T-helper 1 cell (primary cell): ENCODE data around the gene PRAMEF17.
A peak's percentile ranks its signal among the peaks of the same experiment; 100 is the strongest.
"Not testable (repeated sequence)": the region's sequence is repeated elsewhere in the genome, so short reads cannot be mapped to it uniquely, and the experiment has no call there.

Experiments
- DNase-seq, 5 donors: peaks; one replicate each; pipeline ENCODE4 v3.0.0-alpha.2; 2012 to 2020
- total RNA-seq, 4 donors: gene quantifications; one replicate each; lab custom pipeline; 2026; lab: John Stamatoyannopoulos, UW

The PRAMEF17 gene
- 0 reads per million in 4 donors for total RNA-seq

- DNase-seq, result not testable (repeated sequence)
Observed at GRCh38 chr1:13389332-13389731, at the start of gene PRAMEF17. PRAMEF17 (plus strand) TSS chr1:13389632; CDS start chr1:13389658, 26 bp downstream.

GRCh38 chr1:13342496-13342895, 46.9 kb upstream of the PRAMEF17 start:
- DNase-seq, result not testable (repeated sequence)

GRCh38 chr1:13347034-13347433, 42.4 kb upstream of the PRAMEF17 start, which contains the start of gene PRAMEF14:
PRAMEF14 (minus strand) TSS chr1:13347134; CDS start chr1:13345314, 1,820 bp downstream.
- DNase-seq, result not testable (repeated sequence)

- DNase-seq, result not testable (repeated sequence)
Observed at GRCh38 chr1:13353476-13353875, 36.0 kb upstream of the PRAMEF17 start.

GRCh38 chr1:13354475-13354874, 35.0 kb upstream of the PRAMEF17 start:
- DNase-seq, result not testable (repeated sequence)

- DNase-seq, result peak in 2 of 5 donors; percentile 2 to 30
Observed at GRCh38 chr1:13356774-13357173, 32.7 kb upstream of the PRAMEF17 start.

GRCh38 chr1:13362364-13362763, 27.1 kb upstream of the PRAMEF17 start:
- not testable (repeated sequence) for DNase-seq

- DNase-seq, result not testable (repeated sequence)
Observed at GRCh38 chr1:13364928-13365327, 24.5 kb upstream of the PRAMEF17 start.

- not testable (repeated sequence) for DNase-seq
Observed at GRCh38 chr1:13366536-13366935, 22.9 kb upstream of the PRAMEF17 start.

GRCh38 chr1:13368544-13368943, 20.9 kb upstream of the PRAMEF17 start:
- DNase-seq, result not testable (repeated sequence)

- DNase-seq, result not testable (repeated sequence)
Observed at GRCh38 chr1:13378983-13379382, 10.4 kb upstream of the PRAMEF17 start.

- DNase-seq, result not testable (repeated sequence)
Observed at GRCh38 chr1:13380380-13380779, 9.1 kb upstream of the PRAMEF17 start.

- DNase-seq, result not testable (repeated sequence)
Observed at GRCh38 chr1:13393004-13393403, 3.6 kb downstream of the PRAMEF17 start.

GRCh38 chr1:13394761-13395160, 5.3 kb downstream of the PRAMEF17 start:
- not testable (repeated sequence) for DNase-seq

GRCh38 chr1:13395311-13395710, 5.9 kb downstream of the PRAMEF17 start:
- DNase-seq, result not testable (repeated sequence)

GRCh38 chr1:13407811-13408210, 18.4 kb downstream of the PRAMEF17 start:
- no peak for DNase-seq

GRCh38 chr1:13410150-13410549, 20.7 kb downstream of the PRAMEF17 start, which contains the start of gene PRAMEF20:
PRAMEF20 (plus strand) TSS chr1:13410450; CDS start chr1:13416355, 5,905 bp downstream.
- not testable (repeated sequence) for DNase-seq

GRCh38 chr1:13430495-13430894, 41.1 kb downstream of the PRAMEF17 start:
- DNase-seq, result no peak

- DNase-seq, result no peak
Observed at GRCh38 chr1:13432251-13432650, 42.8 kb downstream of the PRAMEF17 start.

GRCh38 chr1:13433694-13434358, 44.4 kb downstream of the PRAMEF17 start:
- DNase-seq, result not testable (repeated sequence)

- DNase-seq, result no peak
Observed at GRCh38 chr1:13435458-13435857, 46.0 kb downstream of the PRAMEF17 start.

GRCh38 chr1:13439104-13439783, 49.8 kb downstream of the PRAMEF17 start:
- not testable (repeated sequence) for DNase-seq
